ENCODE data around the gene VIPR2.

Gene VIPR2

DNA sequence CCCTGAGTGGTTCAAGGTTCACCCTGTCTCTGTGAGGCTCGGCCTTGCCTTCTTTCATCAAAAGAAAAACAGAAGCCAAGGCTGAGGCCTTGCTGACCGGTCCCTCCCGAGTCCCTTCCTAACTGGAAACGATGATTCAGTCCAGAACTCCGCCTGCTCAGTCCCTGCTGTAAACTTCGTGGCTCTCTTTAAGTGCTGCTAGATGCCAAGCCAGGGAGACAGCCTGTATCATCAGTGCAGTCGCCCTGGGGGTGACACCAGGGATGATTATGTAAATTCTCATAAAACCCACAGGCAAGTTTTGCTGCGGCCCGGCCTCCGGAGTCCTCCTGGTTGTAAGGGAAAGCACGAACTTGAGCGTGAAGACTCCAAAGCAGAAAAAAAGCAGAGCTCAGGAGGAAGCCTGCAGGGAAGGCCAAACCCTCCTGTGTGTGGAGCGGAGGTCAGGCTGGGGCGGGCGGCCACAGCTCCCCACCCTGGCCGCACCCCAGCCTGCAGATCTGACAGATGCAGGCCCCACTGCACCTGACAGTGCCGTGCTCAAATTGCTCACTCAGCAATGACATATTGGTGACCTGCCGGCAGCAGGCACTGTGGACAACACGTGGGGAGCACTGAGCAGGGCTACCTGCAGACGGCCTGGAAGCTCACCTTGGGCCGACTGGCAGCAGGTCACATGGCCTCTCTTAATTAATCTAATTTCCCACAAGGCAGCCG, 164.9 kb downstream of the VIPR2 start:
- TF ChIP-seq, protein P1, sequence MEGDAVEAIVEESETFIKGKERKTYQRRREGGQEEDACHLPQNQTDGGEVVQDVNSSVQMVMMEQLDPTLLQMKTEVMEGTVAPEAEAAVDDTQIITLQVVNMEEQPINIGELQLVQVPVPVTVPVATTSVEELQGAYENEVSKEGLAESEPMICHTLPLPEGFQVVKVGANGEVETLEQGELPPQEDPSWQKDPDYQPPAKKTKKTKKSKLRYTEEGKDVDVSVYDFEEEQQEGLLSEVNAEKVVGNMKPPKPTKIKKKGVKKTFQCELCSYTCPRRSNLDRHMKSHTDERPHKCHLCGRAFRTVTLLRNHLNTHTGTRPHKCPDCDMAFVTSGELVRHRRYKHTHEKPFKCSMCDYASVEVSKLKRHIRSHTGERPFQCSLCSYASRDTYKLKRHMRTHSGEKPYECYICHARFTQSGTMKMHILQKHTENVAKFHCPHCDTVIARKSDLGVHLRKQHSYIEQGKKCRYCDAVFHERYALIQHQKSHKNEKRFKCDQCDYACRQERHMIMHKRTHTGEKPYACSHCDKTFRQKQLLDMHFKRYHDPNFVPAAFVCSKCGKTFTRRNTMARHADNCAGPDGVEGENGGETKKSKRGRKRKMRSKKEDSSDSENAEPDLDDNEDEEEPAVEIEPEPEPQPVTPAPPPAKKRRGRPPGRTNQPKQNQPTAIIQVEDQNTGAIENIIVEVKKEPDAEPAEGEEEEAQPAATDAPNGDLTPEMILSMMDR (IDR thresholded peaks at IDR 0.05; ENCODE audit: low read depth, low read length, poor library complexity, severe bottlenecking) = no peak
- TF ChIP-seq EZH2phosphoT487 (IDR thresholded peaks at IDR 0.05; ENCODE audit: borderline replicate concordance, low read length) = no peak
- Histone ChIP-seq H3K9me3 (ENCODE audit: control insufficient read depth, insufficient read depth, low read length) (peaks cover 48% of the 10 kb centered on the region), H3K4me3 (ENCODE audit: low read length) (no peak overlapping the region), H3K4me1 (ENCODE audit: control insufficient read depth, low read length) (peaks cover 24% of the 10 kb centered on the region), H3K36me3 (ENCODE audit: control insufficient read depth, low read length) (no peaks in the 10 kb centered on the region), H3K4me2 (ENCODE audit: low read length) (no peak overlapping the region), H3K27ac (ENCODE audit: low read depth, low read length) (no peak overlapping the region), H3K79me2 (ENCODE audit: control insufficient read depth, low read length) (no peaks in the 10 kb centered on the region), H3F3A (ENCODE audit: control insufficient read depth, insufficient read depth) (peaks cover 6% of the 10 kb centered on the region), H4K20me1 (ENCODE audit: control insufficient read depth, insufficient read depth, low read depth, low read length) (no peaks in the 10 kb centered on the region), H3K27me3 (ENCODE audit: control insufficient read depth, low read length) (no peaks in the 10 kb centered on the region), H3K9me2 (replicated peaks; ENCODE audit: control insufficient read depth, low read length) (no peaks in the 10 kb centered on the region)

GRCh38 chr7:158979023-158979529, 165.6 kb downstream of the VIPR2 start:
- no peaks in the 10 kb centered on the region for H4K20me1 ChIP-seq (ENCODE audit: control insufficient read depth, insufficient read depth, low read depth, low read length)
- H3K4me2 ChIP-seq (ENCODE audit: low read length) = no peak overlapping the region
- no peaks in the 10 kb centered on the region for H3K9me2 ChIP-seq (replicated peaks; ENCODE audit: control insufficient read depth, low read length)
- no peak overlapping the region for H3K4me3 ChIP-seq (ENCODE audit: low read length)
- H3K27ac ChIP-seq (ENCODE audit: low read depth, low read length) = no peak overlapping the region
- no peaks in the 10 kb centered on the region for H3K79me2 ChIP-seq (ENCODE audit: control insufficient read depth, low read length)
- TF ChIP-seq EZH2phosphoT487 (IDR thresholded peaks at IDR 0.05; ENCODE audit: borderline replicate concordance, low read length) = no peak
- TF ChIP-seq, protein P1 (IDR thresholded peaks at IDR 0.05; ENCODE audit: low read depth, low read length, poor library complexity, severe bottlenecking) = no peak
- H3K36me3 ChIP-seq (ENCODE audit: control insufficient read depth, low read length) = no peaks in the 10 kb centered on the region
- H3F3A ChIP-seq (ENCODE audit: control insufficient read depth, insufficient read depth) = peaks cover 7% of the 10 kb centered on the region
- H3K27me3 ChIP-seq (ENCODE audit: control insufficient read depth, low read length) = no peaks in the 10 kb centered on the region
- H3K4me1 ChIP-seq (ENCODE audit: control insufficient read depth, low read length) = peaks cover 24% of the 10 kb centered on the region
- H3K9me3 ChIP-seq (ENCODE audit: control insufficient read depth, insufficient read depth, low read length) = peaks cover 42% of the 10 kb centered on the region
